Mononuclear cell (primary cell): ENCODE results near the gene ISG20L2. TPM values are rescaled to one million over a fixed set of nuclear protein-coding genes. Genes with fewer than 3 reads are reported as not detected.
"Not testable (repeated sequence)": the region's sequence is repeated elsewhere in the genome, so short reads cannot be mapped to it uniquely, and the experiment has no call there.

ENCODE experiments used
- H3K27me3 ChIP-seq: 2 replicates; pipeline ENCODE4 v1.6.0; 2011; ENCODE audit warnings: low read length, control low read depth; ENCODE audit not compliant: insufficient read depth
- H3K4me1 ChIP-seq: 2 replicates; pipeline ENCODE4 v1.5.1; 2011; ENCODE audit warnings: mild to moderate bottlenecking, low read length, control low read depth; ENCODE audit not compliant: insufficient read depth
- H3K4me3 ChIP-seq: 2 replicates; pipeline ENCODE4 v1.5.1; 2011; ENCODE audit warnings: mild to moderate bottlenecking, low read length, moderate library complexity
- H3K9me3 ChIP-seq: 2 replicates; pipeline ENCODE4 v1.5.1; 2011; ENCODE audit warnings: low read depth, mild to moderate bottlenecking, control low read depth, low read length
- total RNA-seq: library from RNA; depleted of rRNA; stranded (reverse); fragments of >200 nt; gene quantifications from one replicate; pipeline ENCODE4 v1.2.3, GENCODE V29; 2012

ISG20L2 gene
- total RNA-seq, 1 donor, result 36.0 TPM

DNA sequence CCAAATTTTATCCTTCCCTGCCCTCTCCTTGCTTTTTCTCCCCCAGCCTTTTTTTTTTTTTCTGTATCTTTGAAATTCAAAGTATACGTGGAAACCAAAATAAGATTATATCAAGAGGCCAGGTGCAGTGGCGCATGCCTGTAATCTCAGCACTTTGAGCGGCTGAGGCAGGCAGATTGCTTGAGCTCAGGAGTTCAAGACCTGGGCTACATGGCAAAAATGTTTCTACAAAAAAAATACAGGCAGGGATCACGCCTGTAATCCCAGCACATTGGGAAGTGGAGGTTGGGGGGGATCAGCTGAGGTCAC, 32.2 kb upstream of the ISG20L2 start:
- Histone ChIP-seq H3K4me3 (no peak overlapping the region), H3K27me3 (no peaks in the 10 kb centered on the region), H3K4me1 (peaks cover 4% of the 10 kb centered on the region), H3K9me3 (no peaks in the 10 kb centered on the region)

DNA sequence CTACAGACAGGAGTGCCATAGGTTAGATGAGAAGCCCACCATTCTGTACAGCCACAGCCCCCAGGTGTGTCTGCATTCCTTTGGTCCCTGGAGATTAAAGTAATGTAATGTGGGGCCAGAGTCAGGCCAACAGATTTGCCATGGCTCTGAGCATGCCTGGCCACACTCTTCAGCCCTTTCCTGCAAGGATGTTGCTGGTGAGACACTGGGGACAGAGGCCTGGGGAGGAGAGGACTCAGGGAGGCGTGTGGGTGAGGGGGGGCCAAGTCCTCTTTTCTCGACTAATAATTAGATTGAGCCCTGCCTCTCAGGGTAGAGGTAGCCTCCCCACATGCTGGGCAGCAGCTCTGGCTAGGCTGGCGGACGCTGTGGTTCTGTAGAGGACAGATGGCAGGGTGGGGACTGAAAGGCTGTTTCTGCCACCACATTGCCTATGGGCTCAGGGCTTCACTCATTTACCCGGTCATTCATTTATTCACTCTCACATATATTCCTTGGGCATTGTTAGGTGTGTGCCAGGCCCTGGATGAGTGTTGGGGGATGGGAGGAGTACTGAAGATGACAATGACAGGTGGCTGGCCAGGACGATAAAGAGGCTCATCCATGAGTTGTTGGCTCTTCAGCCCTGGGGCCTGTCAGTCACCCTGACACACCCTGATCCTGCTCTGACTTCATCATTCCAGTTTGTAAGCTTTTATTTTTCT, 31.7 kb upstream of the ISG20L2 start:
- Histone ChIP-seq H3K4me3 (no peak overlapping the region), H3K9me3 (no peaks in the 10 kb centered on the region)

DNA sequence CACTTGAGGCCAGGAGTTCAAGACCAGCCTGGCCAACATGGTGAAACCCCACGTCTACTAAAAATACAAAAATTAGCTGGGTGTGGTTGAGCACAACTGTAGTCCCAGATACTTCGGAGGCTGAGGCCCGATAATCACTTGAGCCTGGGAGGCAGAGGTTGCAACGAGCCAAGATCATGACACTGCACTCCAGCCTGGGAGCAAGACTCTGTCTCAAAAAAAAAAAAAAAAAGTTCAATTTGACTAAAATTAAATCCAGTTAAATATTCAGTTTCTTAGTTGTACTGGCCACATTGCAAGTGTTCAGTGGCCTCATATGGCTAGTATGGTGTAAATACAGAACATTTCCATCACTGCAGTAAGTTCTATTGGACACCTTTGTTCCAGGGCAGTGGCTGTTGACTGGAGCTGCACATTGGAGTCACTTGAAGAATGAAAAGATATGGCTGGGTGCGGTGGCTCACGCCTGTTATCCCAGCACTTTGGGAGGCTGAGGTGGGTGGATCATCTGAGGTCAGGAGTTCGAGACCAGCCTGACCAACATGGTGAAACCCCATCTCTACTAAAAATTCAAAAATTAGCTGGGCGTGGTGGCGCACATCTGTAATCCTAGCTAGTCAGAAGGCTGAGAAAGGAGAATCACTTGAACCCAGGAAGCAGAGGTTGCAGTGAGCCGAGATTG, 29.1 kb upstream of the ISG20L2 start:
- H3K4me3 ChIP-seq, H3K9me3 ChIP-seq, H3K27me3 ChIP-seq: not testable (repeated sequence)
- peaks cover 12% of the 10 kb centered on the region for H3K4me1 ChIP-seq

More for the DNA sequence above, 31.7 kb upstream of the ISG20L2 start:
- Histone ChIP-seq H3K4me1 (no peaks in the 10 kb centered on the region), H3K27me3 (no peaks in the 10 kb centered on the region)

DNA sequence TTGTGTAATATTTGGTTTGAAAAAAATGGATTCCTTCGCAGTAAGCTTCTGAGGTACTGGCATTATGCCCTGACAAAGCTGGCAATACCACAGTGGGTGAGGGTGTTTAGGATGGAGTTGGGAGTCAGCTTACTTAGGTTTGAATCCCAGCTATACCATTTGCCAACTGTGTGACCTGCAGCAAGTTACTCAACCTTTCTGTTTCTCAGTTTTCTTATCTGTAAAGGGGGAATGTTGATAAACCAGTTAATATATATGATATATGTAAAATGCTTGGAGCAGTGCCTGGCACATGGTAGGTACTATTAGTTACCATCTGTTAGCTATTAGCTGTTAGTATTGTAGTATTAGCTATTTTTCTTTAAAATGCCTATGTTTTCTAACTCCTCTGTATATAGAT, 27.8 kb upstream of the ISG20L2 start:
- H3K9me3 ChIP-seq, result no peaks in the 10 kb centered on the region
- H3K4me3 ChIP-seq, result no peak overlapping the region
- H3K27me3 ChIP-seq, result no peaks in the 10 kb centered on the region
- peaks cover 18% of the 10 kb centered on the region for H3K4me1 ChIP-seq

DNA sequence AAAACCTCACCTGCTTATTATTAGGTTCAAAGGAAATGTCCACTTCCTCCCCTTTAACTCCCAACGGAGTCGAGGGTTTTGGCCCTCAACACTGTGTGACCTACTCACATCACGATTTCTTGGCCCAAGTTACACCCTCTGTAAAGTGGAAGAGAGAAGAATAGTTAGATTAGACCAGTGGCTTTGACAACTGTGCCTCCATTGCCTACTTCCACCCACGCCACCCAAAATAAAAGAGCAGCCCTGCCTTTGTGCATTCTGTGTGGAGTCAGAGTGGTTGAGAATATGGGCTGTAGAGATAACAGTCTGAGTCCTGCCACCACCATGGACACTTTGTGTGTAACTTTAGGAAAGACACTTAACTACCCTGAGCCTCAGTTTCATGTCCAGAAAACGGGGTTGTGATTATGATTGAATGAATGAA, 27.0 kb upstream of the ISG20L2 start:
- H3K9me3 ChIP-seq, result no peaks in the 10 kb centered on the region

DNA sequence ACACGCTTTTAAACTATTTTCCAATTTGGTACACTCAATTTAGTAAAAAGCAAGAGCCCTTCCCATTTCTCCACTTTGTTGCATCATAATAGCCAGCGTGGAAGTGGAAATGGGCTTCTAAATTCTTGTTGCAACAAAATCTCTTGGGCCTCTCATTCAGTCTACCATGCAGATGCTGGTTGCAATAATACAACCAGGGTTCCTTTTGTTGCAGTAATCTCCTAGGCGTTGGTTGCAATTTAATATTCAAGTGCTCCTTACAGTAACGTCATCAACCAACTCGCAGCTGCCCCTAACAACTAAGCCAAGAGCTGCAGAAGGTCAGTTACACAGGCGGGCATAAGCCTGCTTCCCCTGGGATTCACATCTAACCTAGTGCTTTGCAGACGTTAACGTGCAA, 25.7 kb upstream of the ISG20L2 start:
- no peaks in the 10 kb centered on the region for H3K9me3 ChIP-seq
- H3K4me3 ChIP-seq, result no peak overlapping the region
- H3K4me1 ChIP-seq, result peaks cover 32% of the 10 kb centered on the region
- no peaks in the 10 kb centered on the region for H3K27me3 ChIP-seq

More for the DNA sequence above, 27.0 kb upstream of the ISG20L2 start:
- Histone ChIP-seq H3K27me3 (no peaks in the 10 kb centered on the region), H3K4me3 (no peak overlapping the region), H3K4me1 (peaks cover 19% of the 10 kb centered on the region)

DNA sequence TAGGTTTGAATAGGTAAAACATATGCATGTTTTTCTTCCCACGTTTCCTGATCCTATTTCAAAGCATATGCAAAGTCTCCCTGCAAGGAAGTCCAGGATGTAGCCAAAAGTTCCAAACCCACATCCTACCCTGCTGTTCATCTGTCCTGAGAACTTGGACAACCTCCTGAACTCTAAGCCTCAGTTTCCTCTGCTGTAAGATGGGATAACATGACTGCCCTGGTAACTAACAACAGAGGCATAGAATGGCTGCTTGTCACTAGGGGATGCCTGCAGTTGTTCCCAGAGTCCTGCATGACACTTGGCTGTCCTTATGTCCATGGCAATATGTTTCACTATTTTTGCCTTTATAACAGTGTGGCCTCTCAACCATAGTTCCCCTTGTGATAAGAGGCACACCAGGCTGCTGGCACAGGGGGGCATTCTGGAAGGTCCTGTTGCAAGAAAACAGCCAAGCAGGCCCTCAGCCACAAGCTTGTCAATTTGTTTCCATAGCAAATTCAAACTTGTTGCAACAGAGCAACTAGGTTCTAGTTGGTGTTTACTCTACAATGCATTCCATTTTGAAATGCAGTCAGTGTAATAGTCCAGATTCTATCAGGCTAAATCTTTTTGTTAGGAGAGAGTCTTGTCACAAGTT, 24.4 kb upstream of the ISG20L2 start:
- H3K4me3 ChIP-seq, result no peak overlapping the region
- peaks cover 45% of the 10 kb centered on the region for H3K4me1 ChIP-seq
- H3K27me3 ChIP-seq, result no peaks in the 10 kb centered on the region
- H3K9me3 ChIP-seq, result no peaks in the 10 kb centered on the region

DNA sequence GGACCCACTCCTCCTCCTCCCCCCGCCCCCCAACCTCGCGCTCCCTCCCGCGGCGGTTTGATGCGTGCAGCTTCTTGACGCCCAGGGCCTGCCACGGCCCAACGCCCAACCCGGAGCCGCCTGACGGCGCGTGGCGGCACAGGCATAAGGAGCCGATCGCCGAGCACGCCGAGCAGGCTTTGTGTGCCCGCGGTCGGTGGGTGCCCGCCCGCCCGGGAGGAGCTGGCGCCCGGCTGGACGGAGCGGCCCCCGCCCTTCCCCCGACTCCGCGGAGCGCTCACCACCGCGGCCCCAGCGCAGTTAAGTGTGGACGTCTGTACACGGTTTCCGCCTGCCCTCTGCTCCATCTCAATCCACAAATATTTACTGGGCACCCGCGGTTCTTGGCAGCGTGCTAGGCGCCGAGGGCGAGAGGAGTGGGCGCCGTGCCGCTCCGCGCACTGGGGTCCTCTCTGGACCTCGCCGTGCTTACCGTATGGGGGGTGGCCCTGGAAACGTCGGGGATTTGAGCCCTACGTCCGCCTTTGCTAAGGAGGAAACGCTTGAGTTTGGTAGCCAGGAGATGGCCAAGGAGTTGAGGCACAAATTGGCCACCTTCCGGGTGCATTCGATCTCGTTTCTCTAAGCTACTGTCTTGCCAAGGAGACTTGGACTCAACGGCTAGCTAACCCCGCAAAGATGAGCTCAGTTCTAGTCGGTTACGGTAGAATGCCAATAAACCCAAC, 23.4 kb upstream of the ISG20L2 start:
- Histone ChIP-seq H3K4me3 (peak overlapping the region; percentile 94), H3K4me1 (peaks cover 54% of the 10 kb centered on the region), H3K9me3 (no peaks in the 10 kb centered on the region), H3K27me3 (no peaks in the 10 kb centered on the region)

DNA sequence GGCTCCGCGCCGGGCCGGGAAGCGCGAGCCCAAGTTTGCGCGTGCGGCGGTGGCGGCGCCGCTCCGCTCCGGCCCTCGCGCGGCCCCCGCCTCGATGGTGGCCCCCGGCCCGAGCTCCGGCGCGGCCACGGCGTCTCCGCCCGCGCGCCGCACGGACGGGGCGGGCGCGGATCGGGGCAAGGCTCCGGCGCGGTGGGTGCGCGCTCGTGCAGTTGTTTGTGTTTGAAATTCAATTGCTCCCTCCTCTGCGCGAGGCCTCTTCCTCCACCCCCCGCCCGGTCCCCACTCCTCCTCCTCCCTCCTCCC, 22.8 kb upstream of the ISG20L2 start, which contains the start of gene HDGF:
Gene HDGF, minus strand, starts transcription at position 225 of the 306 bp plus-strand sequence. CDS start 246 bp downstream, outside the sequence.
- H3K4me3 ChIP-seq, result peak within 1 kb of the TSS; percentile 94
- H3K27me3 ChIP-seq, result no peaks in the 10 kb centered on the region
- H3K9me3 ChIP-seq, result no peaks in the 10 kb centered on the region
- H3K4me1 ChIP-seq, result peaks cover 59% of the 10 kb centered on the region

DNA sequence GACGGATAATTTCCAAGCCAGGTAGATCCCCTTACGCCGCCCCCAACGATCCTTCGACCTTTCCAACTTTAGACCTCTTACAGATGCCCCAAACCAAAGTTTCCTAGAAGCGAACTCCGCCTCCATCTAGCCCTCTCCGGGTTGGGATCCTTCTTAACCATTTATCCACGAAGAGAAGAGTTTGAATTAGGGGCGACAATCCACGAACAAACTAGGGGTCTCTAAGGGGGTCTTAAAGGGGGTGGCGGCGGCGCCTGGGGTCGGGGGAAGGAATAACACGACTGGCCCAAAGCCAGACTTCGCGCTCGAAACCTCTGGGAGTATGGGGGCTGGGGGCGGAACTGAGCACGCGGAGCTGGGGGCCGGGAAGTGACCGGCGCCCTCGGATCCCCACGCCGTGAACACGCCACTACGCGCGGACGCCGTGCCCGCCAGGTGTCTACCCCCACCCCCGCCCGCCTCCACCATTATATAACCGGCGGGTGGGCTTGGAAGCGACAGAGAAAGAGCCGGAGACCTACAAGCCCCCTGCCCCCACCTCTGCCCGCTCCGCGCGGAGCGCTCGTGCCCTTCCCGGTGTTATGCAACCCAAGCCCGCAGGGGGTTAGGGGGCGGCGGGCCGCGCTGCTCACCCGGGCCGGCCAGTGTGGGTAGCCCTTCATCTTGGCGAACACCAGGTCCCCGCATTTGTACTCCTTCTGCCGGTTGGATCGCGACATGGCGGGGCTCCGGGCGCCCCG, 22.3 kb upstream of the ISG20L2 start:
- Histone ChIP-seq H3K27me3 (no peaks in the 10 kb centered on the region), H3K4me1 (peaks cover 64% of the 10 kb centered on the region), H3K9me3 (no peaks in the 10 kb centered on the region), H3K4me3 (peak overlapping the region; percentile 94)

DNA sequence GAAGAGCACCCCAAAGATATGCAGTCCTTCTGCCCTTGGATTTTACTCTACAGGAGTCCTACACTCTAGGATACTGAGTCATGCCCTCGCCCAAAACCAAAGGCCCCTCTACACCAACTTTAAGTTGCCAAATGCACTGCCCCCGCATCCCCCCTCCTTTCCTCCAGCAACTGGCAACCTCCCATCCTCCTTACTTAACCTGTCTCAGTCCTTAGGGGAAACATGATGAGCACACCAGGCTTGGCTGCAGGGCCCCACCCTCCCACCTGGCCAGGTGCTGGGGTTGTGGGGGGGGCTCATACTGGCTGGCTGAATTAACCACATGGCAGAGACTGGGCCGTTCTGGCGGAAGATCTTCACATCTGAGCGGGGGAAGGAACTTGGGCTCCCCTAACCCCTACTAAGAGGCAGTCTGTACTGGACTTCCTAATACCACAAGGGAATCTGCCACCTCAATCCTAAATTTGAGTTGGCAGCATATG, 21.7 kb upstream of the ISG20L2 start:
- H3K4me1 ChIP-seq, result peaks cover 70% of the 10 kb centered on the region

DNA sequence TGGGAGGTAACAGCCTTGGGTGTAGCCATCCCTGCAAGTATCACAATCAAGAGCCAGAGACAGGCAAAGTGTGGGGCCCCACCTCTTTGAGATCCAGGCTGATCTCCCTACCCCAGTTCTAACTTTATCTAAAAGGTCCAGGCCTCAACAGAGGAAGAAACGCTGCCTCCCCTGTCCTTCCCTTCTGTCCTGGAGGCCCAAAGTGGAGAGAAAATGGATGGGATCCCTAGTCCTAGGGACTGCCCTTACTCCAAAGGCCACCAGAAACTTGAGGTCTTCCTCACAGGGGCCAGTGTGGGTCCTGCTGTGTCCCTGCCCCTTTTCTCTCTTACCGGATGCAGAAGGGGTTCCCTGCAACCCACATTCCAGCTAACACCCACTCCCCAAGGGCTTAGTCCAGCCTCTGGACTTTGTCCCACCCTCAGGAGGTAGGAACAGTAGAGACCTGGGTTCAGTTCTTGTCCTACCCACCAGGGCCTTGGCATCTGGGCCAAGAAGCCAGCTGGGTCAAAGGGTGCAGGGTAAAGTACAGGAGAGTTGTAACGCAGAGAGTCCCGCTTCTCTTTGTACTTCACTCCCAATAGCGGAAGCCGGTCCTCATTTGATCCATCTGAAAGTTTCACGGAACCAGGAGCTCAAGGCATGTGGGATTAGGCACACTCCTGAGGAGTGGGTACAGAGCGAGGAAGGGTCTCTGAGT, 21.0 kb upstream of the ISG20L2 start:
- Histone ChIP-seq H3K4me3 (peak overlapping the region; percentile 94), H3K9me3 (no peaks in the 10 kb centered on the region), H3K4me1 (peaks cover 70% of the 10 kb centered on the region), H3K27me3 (no peaks in the 10 kb centered on the region)

More for the DNA sequence above, 21.7 kb upstream of the ISG20L2 start:
- no peaks in the 10 kb centered on the region for H3K9me3 ChIP-seq
- H3K27me3 ChIP-seq, result no peaks in the 10 kb centered on the region
- H3K4me3 ChIP-seq, result peak overlapping the region; percentile 94

DNA sequence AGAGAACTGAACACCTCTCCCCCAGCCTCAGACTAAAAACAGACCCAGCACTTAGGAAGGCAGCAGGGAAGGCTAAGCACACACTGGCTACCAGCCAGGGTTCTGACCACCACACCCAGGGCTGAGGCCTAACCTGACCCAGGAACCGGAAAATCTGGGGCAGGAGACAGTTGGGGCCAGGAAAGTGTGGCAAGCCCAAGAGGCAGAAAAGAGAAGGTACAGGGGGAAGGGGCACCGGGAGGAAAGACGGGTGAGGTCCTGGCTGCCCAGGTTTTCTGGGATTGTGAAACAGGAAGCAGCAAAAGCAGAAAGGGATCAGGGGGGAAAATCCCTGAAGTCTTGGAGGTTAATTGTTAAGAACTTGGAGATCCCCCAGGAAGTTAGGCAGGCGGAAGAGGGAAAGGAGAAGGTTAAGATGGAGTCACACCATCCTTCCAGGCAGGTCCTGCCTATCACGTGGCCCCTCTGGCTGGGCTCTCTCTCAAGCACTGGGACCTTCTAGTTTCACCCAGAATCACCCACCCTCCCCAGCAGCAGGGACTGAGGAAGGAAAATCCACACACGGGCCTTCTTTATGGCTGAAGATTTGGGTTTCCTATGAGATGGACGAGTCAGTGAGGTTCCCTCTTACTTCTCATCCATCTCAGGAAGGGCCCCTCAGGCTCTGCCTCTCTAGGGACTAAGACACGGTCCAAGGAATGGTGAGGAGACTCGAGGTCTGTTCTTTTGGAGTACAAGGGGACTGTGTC, 20.3 kb upstream of the ISG20L2 start:
- peaks cover 70% of the 10 kb centered on the region for H3K4me1 ChIP-seq
- H3K4me3 ChIP-seq, result peak overlapping the region; percentile 94
- no peaks in the 10 kb centered on the region for H3K9me3 ChIP-seq
- no peaks in the 10 kb centered on the region for H3K27me3 ChIP-seq
